HG02588 (cell line): ENCODE results near the gene ADRA2C.

Experiments
- ATAC-seq: cut with Tn5 transposase; IDR thresholded peaks from one replicate; pipeline ENCODE4 v1.9.1; 2021; ENCODE audit warnings: mild to moderate bottlenecking, moderate library complexity; ENCODE audit not compliant: unreplicated experiment

ADRA2C gene

GRCh38 chr4:3732076-3733028 lies 33.8 kb upstream of the ADRA2C start:
- no peak for ATAC-seq

DNA sequence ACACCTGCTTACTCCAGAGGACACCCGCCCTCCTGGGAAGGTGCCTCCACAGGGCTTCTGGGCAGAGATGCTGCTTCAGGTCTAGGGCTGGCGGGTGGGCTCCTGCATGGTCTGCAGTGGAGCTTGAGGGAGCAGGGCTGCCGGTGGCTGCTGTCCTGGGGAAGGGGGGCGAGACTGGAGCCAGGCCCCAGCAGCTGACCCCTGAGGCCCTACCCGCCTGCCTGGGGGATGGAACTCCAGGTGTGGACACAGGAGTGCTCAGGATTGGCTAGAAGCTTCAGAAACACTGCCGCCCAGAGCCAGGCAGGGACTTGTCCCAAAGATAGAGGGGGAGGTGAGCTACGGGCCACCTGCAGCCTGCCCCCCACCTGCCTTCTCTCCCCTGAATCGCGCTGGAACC lies 33.0 kb upstream of the ADRA2C start:
- no peak for ATAC-seq

DNA sequence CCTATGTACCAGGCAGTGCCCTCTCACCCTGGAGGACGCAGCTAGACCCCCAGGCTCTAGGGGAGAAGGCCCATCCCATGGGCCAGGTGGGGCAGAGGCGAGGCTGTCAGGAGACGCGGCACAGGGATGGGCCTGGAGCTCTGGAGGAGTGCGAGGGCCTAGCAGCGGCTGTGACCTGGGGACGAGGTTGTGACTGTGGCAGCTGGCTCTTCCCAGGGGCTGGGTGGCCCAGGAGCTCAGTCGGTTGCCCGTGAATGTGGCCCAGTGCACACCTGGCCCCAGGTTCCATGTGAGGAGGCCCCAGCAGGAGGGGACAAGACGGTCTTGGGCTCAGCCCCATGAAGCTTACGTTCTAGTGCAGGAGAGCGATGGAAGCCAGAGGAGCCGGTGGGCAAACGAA lies 31.0 kb upstream of the ADRA2C start:
- ATAC-seq, result no peak

DNA sequence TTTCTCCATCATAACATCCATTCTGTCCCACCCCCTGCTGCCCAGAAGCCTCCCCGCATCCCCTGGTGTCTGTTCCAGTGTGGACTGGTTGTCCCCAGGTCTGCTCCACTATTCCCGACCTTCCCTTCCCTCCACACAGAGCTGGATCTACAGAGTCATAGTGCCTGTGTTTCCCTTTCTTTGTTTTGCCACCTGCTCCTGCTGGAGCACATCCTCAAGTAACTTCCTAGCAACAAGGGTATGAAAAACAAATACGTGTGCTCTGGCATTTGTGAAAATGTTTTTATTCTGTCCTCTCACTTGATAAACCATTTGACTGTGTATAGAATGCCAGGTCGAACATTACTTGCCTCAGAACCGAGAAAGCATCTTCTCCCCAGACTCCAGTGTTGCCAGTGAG lies 29.9 kb upstream of the ADRA2C start:
- no peak for ATAC-seq

DNA sequence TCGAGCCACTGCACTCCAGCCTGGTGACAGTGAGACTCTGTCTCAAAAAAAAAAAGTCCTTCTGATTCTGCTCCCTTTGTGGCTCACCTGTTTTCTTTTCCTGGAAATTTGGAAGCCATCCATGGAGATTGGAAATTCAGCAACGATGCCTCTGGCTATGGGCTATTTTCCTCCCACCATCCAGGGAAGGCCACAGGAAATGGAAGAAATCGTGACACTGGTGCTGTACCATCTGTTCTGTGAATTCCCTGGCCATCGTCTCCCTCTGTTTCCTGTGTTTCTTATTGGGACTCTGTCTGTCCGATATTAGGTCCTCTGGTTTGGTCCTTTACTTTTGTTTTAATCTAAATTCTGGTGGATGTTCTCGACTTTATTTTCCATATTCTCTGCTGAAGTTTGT lies 29.4 kb upstream of the ADRA2C start:
- no peak for ATAC-seq

- no peak for ATAC-seq
These were observed 26.6 kb upstream of the ADRA2C start for GRCh38 chr4:3739577-3739976.

- no peak for ATAC-seq
These were observed 25.9 kb upstream of the ADRA2C start for GRCh38 chr4:3740256-3740655.

- no peak for ATAC-seq
These were observed 24.8 kb upstream of the ADRA2C start for GRCh38 chr4:3741217-3742011.

DNA sequence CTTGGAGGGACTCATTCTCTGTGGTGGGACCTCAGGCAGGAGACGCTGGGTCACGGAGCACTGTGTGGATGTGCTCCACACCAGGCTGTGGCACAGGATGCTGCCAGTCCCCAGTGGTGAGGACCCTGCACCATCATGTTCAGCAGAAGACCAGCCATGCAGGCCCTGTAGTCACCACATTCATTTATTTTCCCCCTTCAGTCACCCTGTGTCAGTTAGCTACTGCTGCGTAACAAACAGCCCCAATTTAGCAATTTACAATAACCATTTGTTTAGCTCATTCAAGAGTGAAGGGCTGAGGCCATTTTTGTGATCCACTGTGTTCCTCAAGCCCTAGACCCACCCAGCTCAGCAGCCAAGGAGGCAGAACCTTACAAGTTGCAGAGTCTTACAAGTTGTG lies 23.6 kb upstream of the ADRA2C start:
- no peak for ATAC-seq

DNA sequence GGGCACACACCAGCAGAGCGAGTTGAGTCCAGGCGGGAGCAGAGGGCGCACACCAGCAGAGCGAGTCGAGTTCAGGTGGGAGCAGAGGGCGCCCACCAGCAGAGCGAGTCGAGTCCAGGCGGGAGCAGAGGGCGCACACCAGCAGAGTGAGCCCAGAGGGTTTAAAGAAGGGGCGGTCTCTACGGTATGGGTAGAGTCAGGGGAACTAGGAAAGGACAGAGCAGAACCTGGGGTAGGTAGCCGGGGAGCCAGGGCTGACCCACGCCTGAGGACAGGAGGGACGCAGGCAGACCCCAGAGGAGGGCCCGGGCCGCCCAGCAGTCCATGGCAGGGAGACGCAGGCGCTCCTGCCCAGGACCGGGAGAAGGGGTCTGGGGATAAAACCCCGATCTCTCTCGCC lies 22.0 kb upstream of the ADRA2C start:
- ATAC-seq, result no peak

DNA sequence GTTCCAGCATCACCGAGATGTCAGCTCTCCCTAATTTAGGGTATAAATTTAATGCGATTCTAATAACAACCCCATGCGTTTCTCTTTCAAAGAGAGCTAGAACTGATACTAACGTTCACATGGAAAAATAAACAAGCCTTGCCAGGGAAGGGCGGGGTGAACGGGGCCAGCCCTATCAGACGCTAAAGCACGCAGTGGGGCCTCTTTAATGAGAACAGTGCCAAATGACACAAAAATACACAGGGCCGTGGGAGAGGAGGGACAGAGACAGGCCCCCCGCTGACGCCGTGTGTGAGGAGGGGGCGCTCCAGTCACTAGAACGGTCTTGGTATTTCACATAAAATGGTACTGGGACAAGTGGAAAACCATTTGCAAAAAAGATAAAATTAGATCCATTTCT lies 21.3 kb upstream of the ADRA2C start:
- ATAC-seq, result no peak

DNA sequence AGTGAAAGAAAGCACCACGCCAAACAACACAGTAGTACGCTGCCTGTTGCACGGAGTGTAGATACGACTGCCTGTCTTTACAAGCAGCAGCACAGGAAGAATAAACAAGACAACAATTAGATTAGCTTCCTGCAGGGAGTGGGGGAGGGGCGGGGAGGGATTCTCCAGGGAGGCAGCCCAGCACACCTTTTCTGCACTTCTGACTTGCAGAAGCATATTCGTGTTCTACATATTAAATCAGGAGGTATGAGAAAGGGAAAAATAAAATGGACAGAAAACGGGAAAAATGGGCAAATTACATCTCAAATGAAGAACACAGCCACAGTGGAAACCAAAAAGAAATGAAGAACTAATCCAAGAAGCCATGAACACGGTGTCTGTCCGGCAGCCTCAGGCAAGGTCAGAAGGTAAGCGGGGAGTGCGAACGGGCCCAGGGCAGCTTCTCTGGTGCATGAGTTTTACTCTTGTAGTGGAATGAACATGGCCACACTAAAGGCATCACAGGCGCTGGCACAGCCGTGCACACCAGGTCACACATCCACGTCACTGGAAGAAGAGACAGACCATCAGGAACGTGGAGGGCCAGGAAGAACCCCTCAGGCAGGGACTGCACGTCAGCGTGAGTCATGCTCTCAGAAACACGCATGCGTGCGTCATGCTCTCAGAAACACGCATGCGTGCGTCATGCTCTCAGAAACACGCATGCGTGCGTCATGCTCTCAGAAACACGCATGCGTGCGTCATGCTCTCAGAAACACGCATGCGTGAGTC lies 20.1 kb upstream of the ADRA2C start:
- no peak for ATAC-seq

DNA sequence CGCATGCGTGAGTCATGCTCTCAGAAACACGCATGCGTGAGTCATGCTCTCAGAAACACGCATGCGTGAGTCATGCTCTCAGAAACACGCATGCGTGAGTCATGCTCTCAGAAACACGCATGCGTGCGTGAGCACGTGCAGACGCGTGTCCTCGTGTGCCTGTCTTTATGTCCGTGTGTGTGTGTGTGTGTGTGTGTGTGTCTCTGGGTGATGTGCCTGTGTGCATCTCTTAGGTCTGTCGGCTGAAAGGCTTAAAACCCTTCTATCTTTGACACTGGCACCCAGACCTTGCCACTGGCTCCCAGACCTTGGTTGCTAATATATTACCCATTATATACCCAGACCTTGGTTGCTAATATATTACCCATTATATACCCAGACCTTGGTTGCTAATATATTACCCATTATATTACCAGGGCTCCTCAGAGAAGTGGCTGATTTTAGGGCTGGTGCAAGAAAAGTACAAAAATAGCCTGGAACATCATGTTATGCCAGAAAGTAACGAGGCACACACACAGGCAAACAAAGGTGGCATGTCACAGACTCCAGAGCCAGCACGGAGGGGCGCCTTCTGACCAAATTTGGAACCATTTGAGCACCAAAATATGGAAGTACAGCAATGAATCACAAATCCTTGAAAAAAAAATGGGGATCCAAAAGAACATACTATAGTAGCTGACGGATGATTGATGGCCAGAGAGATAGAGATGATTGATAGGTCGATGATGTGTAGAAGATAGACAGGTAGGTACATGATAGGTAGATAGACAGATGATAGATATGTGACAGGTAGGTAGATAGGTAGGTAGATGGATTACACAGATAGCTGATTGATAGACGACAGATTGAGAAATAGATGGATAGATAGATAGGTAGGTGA lies 19.2 kb upstream of the ADRA2C start:
- no peak for ATAC-seq

- no peak for ATAC-seq
These were observed 18.6 kb upstream of the ADRA2C start for GRCh38 chr4:3747581-3747904.

- ATAC-seq, result no peak
These were observed 17.9 kb upstream of the ADRA2C start for GRCh38 chr4:3748136-3748898.

DNA sequence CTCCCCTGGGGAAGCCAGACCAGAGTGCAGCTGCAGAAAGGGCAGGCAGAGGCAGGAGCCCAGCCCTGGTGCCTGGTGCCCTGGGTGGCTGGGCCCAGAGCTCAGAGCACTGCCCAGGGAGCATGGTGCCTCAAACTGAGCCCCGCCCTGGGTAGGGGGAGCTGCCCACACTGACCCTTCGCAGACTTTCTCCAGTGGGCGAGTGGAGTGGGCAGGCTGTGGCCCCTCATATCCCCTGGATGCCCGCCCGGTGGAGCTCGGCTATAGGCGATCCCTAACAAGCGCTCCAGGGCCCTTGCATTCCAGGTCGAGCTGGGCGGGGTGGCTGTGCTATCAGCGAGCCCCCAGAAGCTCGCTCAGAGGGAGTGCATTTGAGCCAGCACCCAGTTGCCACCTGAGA lies 17.1 kb upstream of the ADRA2C start:
- ATAC-seq, result no peak

DNA sequence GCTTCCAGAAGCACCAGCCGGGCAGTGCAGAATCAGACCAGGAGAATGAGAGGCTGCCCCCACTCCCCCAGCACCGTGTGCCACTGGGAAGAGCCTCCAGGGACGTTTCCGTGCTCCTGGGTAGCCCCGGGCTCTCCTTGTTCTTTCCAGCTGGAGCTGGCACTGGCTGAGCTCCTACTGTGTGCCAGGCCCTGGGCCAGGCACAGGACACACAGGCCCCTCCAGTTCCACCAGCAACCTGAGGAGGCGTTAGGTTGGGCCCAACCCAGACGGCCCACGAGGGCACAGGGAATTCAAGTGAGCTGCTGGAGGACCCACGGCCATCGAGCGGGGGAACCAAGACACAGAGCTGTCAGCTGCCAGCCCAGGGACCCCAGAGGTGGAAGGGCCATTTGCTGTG lies 15.9 kb upstream of the ADRA2C start:
- ATAC-seq, result no peak

- no peak for ATAC-seq
These were observed 14.2 kb upstream of the ADRA2C start for GRCh38 chr4:3752022-3752421.

DNA sequence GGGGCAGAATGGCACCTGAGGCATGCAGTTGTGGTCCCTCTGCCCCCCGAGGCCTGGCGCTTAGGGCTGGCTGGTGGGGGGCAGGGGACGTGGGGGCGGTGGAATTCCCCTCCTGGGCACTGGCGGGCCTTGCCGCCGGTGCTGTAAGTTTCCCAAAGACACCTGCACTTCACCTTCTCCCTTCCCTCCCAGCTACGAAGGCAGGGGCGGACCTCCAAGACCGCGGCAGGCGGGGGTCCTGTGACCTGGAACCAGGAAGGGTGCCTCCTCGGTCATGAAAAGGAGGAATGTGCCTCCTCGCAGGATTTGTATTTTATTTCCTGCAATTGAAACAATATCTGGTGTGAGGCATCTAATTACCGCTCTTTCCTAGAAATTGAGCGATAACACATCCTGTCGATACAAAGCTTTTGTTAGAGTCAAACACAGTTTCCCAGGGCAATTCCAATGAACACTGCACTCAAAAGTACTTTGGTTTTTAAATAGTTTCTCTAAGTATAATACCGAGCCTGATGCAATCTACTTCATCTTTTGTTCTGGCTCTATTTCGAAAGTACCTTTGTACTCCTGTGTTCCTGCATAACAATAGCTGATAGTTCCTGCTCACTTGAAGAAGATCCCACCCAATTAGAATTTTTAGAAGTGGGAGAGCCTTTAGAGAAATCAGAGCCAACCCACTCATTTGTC lies 12.3 kb upstream of the ADRA2C start:
- ATAC-seq, result no peak
